ENCODE results near the gene ANTXR1.
A peak's percentile ranks its signal among the peaks of the same experiment; 100 is the strongest.

Gene ANTXR1

GRCh38 chr2:69013142-69013839 lies at the start of gene ANTXR1:
ANTXR1 (plus strand) TSS chr2:69013179; CDS start chr2:69013500, 321 bp downstream.
- DNase-seq, result peak; percentile 74

- no peak for DNase-seq
Measured at GRCh38 chr2:68964282-68964681, 48.7 kb upstream of the ANTXR1 start.

- no peak for DNase-seq
Measured at GRCh38 chr2:68968221-68968620, 44.8 kb upstream of the ANTXR1 start.

GRCh38 chr2:68969736-68970490 lies 43.1 kb upstream of the ANTXR1 start:
- no peak for DNase-seq

GRCh38 chr2:68970566-68971265 lies 42.3 kb upstream of the ANTXR1 start:
- DNase-seq, result no peak

- DNase-seq, result no peak
Measured at GRCh38 chr2:68971591-68972231, 41.3 kb upstream of the ANTXR1 start.

- DNase-seq, result no peak
Measured at GRCh38 chr2:68974251-68974650, 38.7 kb upstream of the ANTXR1 start, which contains the start of gene GKN1. GKN1 (plus strand) TSS chr2:68974636; CDS start chr2:68974678, 42 bp downstream.

- DNase-seq, result no peak
Measured at GRCh38 chr2:68974946-68975665, 37.9 kb upstream of the ANTXR1 start.

GRCh38 chr2:68975844-68976243 lies 37.1 kb upstream of the ANTXR1 start:
- DNase-seq, result no peak

- no peak for DNase-seq
Measured at GRCh38 chr2:68977453-68977852, 35.5 kb upstream of the ANTXR1 start.

GRCh38 chr2:68978098-68978497 lies 34.9 kb upstream of the ANTXR1 start:
- DNase-seq, result no peak

- peak; percentile 97 for DNase-seq
Measured at GRCh38 chr2:68980956-68981355, 32.0 kb upstream of the ANTXR1 start.

- DNase-seq, result no peak
Measured at GRCh38 chr2:68987021-68987503, 25.9 kb upstream of the ANTXR1 start.

GRCh38 chr2:68989035-68989434 lies 23.9 kb upstream of the ANTXR1 start:
- DNase-seq, result no peak

GRCh38 chr2:68992341-68992740 lies 20.6 kb upstream of the ANTXR1 start:
- no peak for DNase-seq

- DNase-seq, result no peak
Measured at GRCh38 chr2:68992933-68993332, 20.0 kb upstream of the ANTXR1 start.

- peak; percentile 20 for DNase-seq
Measured at GRCh38 chr2:68993660-68994059, 19.3 kb upstream of the ANTXR1 start.

GRCh38 chr2:68994864-68995263 lies 18.1 kb upstream of the ANTXR1 start:
- DNase-seq, result no peak

GRCh38 chr2:68995916-68996315 lies 17.1 kb upstream of the ANTXR1 start:
- peak; percentile 17 for DNase-seq

- no peak for DNase-seq
Measured at GRCh38 chr2:68997401-68997800, 15.6 kb upstream of the ANTXR1 start.

GRCh38 chr2:69001879-69002278 lies 11.1 kb upstream of the ANTXR1 start:
- no peak for DNase-seq

GRCh38 chr2:69003731-69004130 lies 9.2 kb upstream of the ANTXR1 start:
- no peak for DNase-seq
